ENCODE measurements around the gene HACL1.
"Not testable (repeated sequence)": the region's sequence is repeated elsewhere in the genome, so short reads cannot be mapped to it uniquely, and the experiment has no call there.

HACL1 gene

GRCh38 chr3:15578289-15578867 is 23.0 kb downstream of the HACL1 start:
- DNase-seq, result peak; percentile 58 to 81 (median 74)

DNA sequence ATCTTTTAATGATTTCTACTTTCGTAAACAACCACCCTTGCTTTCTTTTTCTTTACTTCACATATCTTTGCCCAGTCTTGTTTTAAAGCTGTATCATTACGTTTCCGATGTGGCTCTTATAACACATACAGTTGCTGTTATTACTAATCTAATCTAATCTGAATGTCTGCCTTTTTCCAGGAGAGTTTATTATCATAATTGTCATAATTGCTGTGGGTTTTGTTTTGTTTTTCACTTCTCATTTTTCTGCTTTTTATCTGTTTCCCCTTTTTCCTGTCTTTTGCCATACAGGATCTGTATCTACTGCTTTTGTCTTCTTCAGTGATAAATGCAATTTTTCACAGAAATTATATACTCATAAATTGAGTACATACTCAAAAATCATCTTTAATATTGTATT is 24.9 kb downstream of the HACL1 start:
- peak in 2 of 4 experiments; percentile 34 to 37 for DNase-seq

GRCh38 chr3:15575446-15575845 is 25.9 kb downstream of the HACL1 start:
- no peak for DNase-seq

GRCh38 chr3:15572138-15572537 is 29.2 kb downstream of the HACL1 start:
- DNase-seq, result no peak

DNA sequence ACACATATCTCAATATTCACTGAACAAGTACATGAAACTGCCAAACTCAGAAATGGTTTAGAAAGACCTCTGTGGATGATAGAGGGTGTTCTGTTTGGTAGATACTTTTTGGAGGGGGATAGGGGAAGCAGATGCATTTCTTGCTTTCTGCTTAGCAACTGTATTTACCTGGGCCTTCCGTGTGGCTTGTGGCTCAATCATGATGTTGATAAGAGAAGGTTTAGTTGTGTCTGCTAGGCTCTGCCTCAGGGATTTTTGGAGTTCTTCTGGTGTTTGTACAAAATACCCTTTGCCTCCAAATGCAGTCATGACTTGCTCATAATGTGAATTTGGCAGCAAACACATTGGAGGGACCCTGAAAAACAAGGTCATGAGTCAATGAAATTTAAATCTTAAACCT is 38.2 kb downstream of the HACL1 start:
- DNase-seq, result no peak

GRCh38 chr3:15562560-15562959 is 38.8 kb downstream of the HACL1 start:
- no peak for DNase-seq

- DNase-seq, result no peak
Measured at GRCh38 chr3:15558581-15558980, 42.8 kb downstream of the HACL1 start.

DNA sequence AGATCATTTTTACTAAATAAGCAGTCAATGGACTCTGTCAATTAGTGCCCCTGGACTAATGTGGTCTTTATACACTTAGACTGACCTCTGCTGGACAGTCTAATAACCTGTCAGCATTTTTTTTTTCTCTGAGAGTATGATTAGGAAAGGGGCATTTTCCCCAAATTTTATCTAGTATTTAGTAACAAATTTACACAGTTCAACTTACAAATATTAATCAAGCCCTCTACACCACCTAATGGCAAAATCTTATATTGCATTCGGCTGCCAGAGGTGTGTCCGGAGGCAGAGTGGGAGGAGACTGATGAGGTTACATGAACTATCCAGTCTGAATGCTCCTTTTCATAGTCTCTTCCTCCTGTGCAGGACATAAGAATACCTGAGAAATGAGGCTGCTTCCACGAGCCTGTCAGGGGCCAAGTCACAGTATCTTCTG is 43.8 kb downstream of the HACL1 start:
- peak; percentile 79 to 83 (median 80) for DNase-seq

GRCh38 chr3:15556512-15556911 is 44.9 kb downstream of the HACL1 start:
- DNase-seq, result peak; percentile 59 to 95 (median 78)

- DNase-seq, result no peak
Measured at GRCh38 chr3:15553749-15554148, 47.6 kb downstream of the HACL1 start.

GRCh38 chr3:15551902-15552301 is 49.5 kb downstream of the HACL1 start:
- peak in 2 of 4 experiments; percentile 5 to 18 for DNase-seq

- DNase-seq, result no peak
Measured at GRCh38 chr3:15549846-15550245, 51.5 kb downstream of the HACL1 start.

DNA sequence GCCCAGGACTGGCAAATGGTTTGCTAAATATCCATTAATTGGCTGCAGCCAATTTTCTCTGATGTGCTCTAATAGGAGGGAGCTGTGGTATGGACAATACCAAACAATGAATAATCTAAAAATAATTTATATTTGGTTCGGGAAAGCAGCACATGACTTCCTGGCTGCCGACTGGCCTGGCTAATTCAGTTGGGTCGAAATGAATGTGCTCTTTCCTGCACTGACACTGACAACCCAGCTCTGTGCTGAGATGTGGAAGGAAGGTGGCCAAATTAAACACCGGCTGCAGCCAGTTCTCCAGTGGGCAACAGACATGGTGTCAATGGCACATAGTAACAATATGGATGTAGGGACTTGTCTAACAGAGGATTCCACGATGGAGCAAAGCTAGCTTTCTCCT is 58.8 kb downstream of the HACL1 start:
- no peak for DNase-seq

DNA sequence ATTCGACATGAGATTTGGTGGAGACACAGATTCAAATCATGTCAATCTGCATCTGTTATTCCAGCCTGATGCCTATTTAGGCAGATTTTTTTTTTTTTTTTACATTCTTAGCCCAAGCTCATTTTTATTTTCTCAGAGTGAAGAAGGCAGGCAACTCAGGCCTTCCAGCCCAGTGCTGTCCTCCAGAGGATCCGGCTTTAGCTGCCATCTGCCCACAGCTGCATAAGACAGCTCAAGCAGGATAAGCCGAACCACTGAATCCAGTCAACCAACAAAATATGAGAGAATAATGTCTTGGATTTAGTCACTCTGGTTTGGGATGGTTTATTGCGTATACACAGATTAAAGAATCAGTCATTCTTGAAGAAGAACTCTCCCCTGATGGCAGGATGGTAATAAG is 60.0 kb downstream of the HACL1 start:
- DNase-seq, result no peak

DNA sequence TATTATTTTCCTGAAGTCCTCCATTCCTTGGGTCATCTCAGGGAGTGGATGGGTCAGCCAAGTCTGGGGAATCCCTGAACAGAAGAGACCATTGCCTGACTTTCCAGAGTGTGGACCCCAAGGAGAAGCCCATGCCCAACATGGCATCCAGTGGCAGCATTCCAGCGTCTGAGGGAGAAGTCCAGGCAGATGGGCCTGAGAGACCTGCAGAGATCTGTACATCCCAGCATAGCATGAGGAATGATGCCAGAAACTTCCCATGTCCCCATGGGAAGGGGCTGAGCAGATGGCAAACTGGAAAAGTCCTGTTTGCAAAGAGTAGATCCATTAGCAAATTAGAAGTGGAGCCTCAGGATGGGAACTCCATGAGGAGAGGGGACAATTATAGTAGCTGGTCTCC is 62.3 kb downstream of the HACL1 start:
- DNase-seq, result no peak

DNA sequence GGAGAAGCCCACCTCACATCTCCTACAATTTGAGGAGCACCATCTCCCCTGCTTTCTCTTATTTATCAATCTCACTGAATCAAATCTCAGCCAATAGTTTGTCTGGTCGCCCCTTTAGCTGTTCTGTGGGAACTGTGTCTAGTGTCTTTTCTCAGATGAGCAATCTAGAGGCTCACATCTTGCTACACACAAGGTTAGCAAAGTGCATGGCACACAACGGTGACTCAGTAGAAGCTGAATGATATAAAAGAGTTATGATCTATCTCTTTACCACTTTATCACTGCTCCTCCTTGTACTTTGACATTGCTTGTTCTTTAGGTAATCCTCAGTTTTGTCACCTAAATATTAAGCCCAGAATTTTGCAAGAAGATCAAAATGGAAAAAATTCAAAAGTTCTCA is 63.0 kb downstream of the HACL1 start:
- DNase-seq, result no peak

- no peak for DNase-seq
Measured at GRCh38 chr3:15536856-15537255, 64.5 kb downstream of the HACL1 start.

GRCh38 chr3:15535732-15536131 is 65.6 kb downstream of the HACL1 start:
- DNase-seq, result peak in 3 of 4 experiments; percentile 40 to 51 (median 50)

- not testable (repeated sequence) for DNase-seq
Measured at GRCh38 chr3:15532614-15533013, 68.8 kb downstream of the HACL1 start.

DNA sequence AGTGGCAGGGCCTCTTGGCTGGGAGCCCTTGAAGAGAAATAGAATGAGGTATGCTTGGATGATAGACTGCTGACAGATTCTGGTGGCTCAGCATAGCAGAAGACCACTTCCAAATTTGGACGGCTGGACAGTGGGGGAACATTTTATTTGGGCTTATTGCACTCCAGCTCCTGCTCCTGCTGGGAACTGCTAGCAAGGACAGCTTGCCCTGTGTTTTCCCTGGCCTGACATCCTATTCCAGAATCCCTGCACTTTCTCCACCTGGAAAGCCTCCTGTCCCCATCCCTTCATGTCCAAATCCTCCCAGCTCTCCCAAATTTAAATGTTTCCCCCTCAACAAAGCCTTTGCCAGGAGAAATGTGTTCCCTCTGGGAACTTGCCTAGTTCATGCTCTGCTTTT is 70.0 kb downstream of the HACL1 start:
- DNase-seq, result no peak

DNA sequence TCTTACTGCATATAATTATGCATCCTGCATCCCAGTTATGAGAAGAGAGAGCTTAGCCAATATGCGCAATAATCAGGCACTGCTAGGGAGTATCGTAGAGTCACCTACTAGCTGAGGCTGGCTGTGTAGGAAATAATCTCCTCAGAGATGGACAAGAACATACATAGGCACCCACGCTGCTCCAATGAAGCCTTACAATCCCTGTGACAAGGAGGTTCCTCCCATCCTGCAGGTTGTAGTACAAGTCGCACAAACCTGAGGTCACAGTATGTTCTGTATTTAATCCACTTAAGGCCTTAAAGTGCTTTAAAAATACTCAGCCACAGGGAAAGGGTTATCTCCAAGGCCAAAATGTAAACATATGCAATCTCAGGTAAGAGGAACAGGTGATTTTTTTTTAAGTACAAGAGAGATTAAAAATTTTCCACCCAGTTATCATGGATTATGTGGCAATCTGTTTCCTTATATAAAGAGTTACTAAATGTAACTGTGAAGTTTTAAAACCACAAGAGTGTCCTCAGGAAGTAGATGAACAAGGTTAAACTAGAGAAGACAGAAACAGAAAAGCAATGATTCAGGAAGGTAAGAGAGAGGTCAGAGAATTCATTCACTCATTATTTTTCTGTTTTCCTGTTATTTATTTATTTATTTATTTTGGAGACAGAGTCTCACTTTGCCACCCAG is 72.4 kb downstream of the HACL1 start:
- no peak for DNase-seq

GRCh38 chr3:15527031-15527459 is 74.3 kb downstream of the HACL1 start:
- no peak for DNase-seq

DNA sequence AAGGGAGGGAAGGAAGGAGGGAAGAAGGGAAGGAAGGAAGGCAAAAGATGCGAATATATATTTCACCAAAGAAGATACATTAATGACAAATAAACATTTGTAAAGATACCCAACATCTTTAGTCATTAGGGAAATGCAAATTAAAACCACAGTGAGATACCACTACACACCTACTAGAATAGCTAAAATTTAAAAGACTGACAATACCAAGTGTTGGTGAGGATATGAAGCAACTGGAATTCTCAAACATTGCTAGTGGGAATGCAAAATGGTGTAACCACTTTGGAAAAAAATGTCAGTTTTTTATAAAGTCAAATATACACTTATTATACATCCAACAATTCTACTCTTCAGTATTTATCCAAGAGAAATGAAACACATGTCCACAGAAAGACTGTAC is 75.6 kb downstream of the HACL1 start:
- no peak for DNase-seq

GRCh38 chr3:15523660-15524417 is 77.5 kb downstream of the HACL1 start:
- peak in 3 of 4 experiments; percentile 20 to 48 (median 43) for DNase-seq

Data from suppressor macrophage (primary cell).